ENCODE data around the gene PGA5. TPM values are rescaled to one million over a fixed set of nuclear protein-coding genes. Genes with fewer than 3 reads are reported as not detected.

Gene PGA5
- total RNA-seq, 1 donor from 2014 or later, result 0.60 TPM

DNA sequence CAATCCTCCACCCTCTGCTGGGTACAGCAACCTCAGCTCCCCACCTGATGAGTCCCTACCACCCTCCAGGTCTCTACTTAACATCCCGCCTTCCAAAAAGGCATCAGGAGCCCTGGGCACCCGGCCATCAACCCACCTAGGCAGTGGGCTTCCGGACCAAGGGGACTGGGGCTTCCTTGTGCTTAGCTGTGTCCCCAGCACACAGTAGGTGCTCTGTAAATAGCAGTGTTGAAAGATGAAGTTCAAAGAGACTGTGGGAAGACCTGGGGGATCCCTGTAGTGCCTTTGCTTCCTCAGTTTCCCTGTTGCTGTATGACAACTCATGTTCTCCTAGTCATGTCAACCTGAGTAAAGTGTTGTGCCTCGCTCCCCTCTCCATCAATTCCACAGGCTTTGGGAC lies 33.1 kb downstream of the PGA5 start:
- H3K9me3 Mint-ChIP-seq (ENCODE audit: low read depth), result no peaks in the 10 kb centered on the region
- no peak overlapping the region for H3K27ac Mint-ChIP-seq
- no peak overlapping the region for H3K4me3 Mint-ChIP-seq (ENCODE audit: low read depth)
- TF ChIP-seq, protein P1, sequence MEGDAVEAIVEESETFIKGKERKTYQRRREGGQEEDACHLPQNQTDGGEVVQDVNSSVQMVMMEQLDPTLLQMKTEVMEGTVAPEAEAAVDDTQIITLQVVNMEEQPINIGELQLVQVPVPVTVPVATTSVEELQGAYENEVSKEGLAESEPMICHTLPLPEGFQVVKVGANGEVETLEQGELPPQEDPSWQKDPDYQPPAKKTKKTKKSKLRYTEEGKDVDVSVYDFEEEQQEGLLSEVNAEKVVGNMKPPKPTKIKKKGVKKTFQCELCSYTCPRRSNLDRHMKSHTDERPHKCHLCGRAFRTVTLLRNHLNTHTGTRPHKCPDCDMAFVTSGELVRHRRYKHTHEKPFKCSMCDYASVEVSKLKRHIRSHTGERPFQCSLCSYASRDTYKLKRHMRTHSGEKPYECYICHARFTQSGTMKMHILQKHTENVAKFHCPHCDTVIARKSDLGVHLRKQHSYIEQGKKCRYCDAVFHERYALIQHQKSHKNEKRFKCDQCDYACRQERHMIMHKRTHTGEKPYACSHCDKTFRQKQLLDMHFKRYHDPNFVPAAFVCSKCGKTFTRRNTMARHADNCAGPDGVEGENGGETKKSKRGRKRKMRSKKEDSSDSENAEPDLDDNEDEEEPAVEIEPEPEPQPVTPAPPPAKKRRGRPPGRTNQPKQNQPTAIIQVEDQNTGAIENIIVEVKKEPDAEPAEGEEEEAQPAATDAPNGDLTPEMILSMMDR (IDR thresholded peaks at IDR 0.05; ENCODE audit: unreplicated experiment), result no peak
- no peaks in the 10 kb centered on the region for H3K4me1 Mint-ChIP-seq (ENCODE audit: low read depth)
- peaks cover 6% of the 10 kb centered on the region for H3K36me3 Mint-ChIP-seq (ENCODE audit: insufficient read depth)
- H3K27me3 Mint-ChIP-seq, result no peaks in the 10 kb centered on the region
- no peak for DNase-seq (ENCODE audit: low spot score, unreplicated experiment)

DNA sequence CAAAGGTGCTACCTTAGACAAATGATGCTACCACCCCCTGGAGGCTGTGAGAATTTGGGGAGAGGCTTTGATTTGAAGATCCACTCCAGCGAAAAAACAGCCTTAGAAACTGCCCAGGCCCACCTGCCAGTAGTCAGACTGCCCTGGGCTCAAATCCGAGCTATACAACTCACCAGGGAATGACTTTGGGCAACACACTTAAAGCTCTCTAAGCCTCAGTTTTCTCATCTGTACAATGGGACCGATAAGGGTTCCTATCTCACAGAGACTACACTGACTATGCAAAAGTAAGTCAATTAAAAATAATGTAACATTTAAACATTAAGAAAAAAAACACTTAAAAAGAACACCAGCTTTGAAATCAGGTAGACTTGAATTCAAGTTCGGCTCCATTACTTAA lies 34.2 kb downstream of the PGA5 start:
- Mint-ChIP-seq H3K4me1 (ENCODE audit: low read depth) (no peaks in the 10 kb centered on the region), H3K36me3 (ENCODE audit: insufficient read depth) (peaks cover 12% of the 10 kb centered on the region), H3K9me3 (ENCODE audit: low read depth) (no peaks in the 10 kb centered on the region), H3K27ac (no peak overlapping the region), H3K27me3 (no peaks in the 10 kb centered on the region), H3K4me3 (ENCODE audit: low read depth) (no peak overlapping the region)
- no peak for DNase-seq (ENCODE audit: low spot score, unreplicated experiment)
- TF ChIP-seq, protein P1 (IDR thresholded peaks at IDR 0.05; ENCODE audit: unreplicated experiment), result no peak

DNA sequence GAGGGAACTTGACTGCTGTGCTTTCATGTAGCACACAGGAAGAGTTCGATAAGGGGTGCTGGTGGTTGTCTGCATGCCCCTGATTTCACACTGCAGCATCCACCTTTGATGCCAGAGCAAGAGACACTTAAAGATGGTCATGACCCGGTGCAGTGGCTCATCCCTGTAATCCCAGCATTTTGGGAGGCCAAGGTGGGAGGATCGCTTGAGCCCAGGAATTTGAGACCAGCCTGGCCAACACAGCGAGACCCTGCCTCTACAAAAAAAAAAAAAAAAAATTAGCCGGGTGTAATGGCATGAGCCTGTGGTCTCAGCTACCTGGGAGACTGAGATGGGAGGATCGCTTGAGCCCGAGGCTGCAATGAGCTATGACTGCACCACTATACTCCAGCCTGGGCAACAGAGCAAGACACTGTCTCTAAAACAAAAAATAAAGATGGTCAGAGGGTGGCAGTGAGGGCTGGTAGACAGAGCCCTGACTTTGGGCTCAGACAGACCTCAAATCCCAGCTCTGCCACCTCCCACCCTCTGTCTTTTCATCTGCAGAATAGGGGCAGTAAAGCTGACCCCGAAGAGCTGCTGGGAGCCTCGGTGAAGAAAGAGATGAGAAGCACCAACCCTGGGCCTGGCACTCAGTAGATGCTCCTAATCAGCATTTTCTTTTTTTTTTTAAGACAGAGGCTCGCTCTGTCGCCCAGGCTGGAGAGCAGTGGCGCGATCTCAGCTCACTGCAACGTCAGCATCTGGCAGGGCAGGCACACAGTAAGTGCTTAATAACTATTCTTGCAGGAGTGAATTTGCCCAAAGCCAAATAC lies 36.4 kb downstream of the PGA5 start:
- Mint-ChIP-seq H3K4me3 (ENCODE audit: low read depth) (no peak overlapping the region), H3K36me3 (ENCODE audit: insufficient read depth) (peaks cover 19% of the 10 kb centered on the region), H3K27me3 (no peaks in the 10 kb centered on the region), H3K4me1 (ENCODE audit: low read depth) (no peaks in the 10 kb centered on the region), H3K27ac (no peak overlapping the region), H3K9me3 (ENCODE audit: low read depth) (no peaks in the 10 kb centered on the region)
- DNase-seq (ENCODE audit: low spot score, unreplicated experiment), result no peak
- TF ChIP-seq, protein P1 (IDR thresholded peaks at IDR 0.05; ENCODE audit: unreplicated experiment), result no peak

DNA sequence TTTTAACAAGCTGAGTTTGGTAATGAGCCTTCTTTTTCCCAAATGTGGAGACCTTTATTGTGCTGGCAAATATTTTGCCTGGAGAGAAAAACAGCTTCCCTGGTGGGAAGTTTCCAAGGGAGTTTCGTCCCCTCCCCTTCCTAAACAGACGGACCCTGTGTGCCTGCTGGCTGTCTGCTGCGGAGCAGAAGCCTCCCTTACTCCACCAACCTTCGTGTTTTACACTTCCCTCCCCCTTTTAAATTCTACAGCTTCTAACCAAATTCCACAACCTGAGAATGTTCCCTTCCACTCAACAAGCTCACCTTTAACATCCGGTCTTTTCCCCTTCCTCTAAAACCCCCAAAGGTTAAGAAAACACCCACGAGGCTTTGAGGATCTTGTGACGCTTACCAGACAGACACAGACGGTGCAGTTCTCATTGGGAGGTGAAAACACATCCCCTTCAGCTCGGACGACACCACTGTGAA lies 37.1 kb downstream of the PGA5 start:
- H3K4me3 Mint-ChIP-seq (ENCODE audit: low read depth), result no peak overlapping the region
- no peak for DNase-seq (ENCODE audit: low spot score, unreplicated experiment)
- H3K4me1 Mint-ChIP-seq (ENCODE audit: low read depth), result no peaks in the 10 kb centered on the region
- TF ChIP-seq, protein P1 (IDR thresholded peaks at IDR 0.05; ENCODE audit: unreplicated experiment), result no peak
- H3K27ac Mint-ChIP-seq, result no peak overlapping the region
- H3K27me3 Mint-ChIP-seq, result peaks cover 3% of the 10 kb centered on the region
- H3K36me3 Mint-ChIP-seq (ENCODE audit: insufficient read depth), result peaks cover 21% of the 10 kb centered on the region
- H3K9me3 Mint-ChIP-seq (ENCODE audit: low read depth), result no peaks in the 10 kb centered on the region

DNA sequence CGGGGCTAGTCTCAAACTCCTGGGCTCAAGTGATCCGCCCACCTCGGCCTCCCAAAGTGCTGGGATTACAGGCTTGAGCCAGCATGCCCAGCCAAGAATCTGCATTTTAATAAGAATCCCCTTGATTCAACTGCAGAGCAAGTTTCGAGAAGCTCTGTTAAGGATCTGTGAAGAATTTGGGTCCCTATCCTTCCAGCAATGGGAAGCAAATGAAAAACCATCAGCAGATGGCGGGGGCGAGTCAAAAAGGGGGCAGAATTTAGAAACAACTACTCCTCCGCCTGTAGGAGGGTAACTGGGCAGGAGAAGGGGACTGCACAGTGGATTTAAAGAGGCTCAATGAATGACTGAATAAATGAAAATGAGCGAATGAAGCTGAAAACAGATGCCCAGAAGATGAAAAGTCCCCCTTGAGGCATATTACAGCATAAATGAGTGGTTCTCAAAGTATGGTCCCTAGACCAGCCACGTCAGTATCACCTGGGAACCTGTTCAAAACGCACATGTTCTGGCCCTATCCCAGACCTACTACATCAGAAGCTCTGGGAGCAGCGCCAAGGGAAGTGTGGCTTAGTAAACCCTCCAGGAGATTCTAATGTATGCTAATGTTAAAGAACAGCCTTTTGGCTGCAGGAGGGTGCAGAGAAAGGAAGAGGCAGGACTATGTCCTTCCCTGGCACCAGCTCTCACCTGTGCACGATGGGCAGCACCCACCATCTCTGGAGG lies 39.1 kb downstream of the PGA5 start:
- peaks cover 36% of the 10 kb centered on the region for H3K36me3 Mint-ChIP-seq (ENCODE audit: insufficient read depth)
- H3K4me1 Mint-ChIP-seq (ENCODE audit: low read depth), result no peaks in the 10 kb centered on the region
- H3K27ac Mint-ChIP-seq, result no peak overlapping the region
- H3K4me3 Mint-ChIP-seq (ENCODE audit: low read depth), result no peak overlapping the region
- peaks cover 3% of the 10 kb centered on the region for H3K27me3 Mint-ChIP-seq
- DNase-seq (ENCODE audit: low spot score, unreplicated experiment), result no peak
- H3K9me3 Mint-ChIP-seq (ENCODE audit: low read depth), result no peaks in the 10 kb centered on the region
- TF ChIP-seq, protein P1 (IDR thresholded peaks at IDR 0.05; ENCODE audit: unreplicated experiment), result no peak

Data from progenitor cell of endocrine pancreas (in vitro differentiated cells).